Right renal pelvis (tissue), 4 donors: Measurements from ENCODE around the gene BLVRA. TPM values are rescaled to one million over a fixed set of nuclear protein-coding genes. Genes with fewer than 3 reads are reported as not detected.

ENCODE experiments used
- DNase-seq, 4 donors: peaks; one replicate each; pipeline ENCODE4 v3.0.0-alpha.2; 2013; ENCODE audit warnings: low read depth in 4 of 4, low spot score in 3 of 4, missing footprints in 1 of 4
- polyA plus RNA-seq, 4 donors: library from polyadenylated mRNA; unstranded; fragments of 120-200 nt; gene quantifications; one replicate each; pipeline ENCODE4 v1.2.1, GENCODE V29; 2013; ENCODE audit not compliant: insufficient read length in 4 of 4

The BLVRA gene
- polyA plus RNA-seq, 4 donors: 52.0 to 57.2 (median 54.9) TPM

GRCh38 chr7:43747328-43748105, 11.0 kb upstream of the BLVRA start:
- DNase-seq: no peak

GRCh38 chr7:43749383-43749940, 9.0 kb upstream of the BLVRA start:
- DNase-seq: no peak

GRCh38 chr7:43750016-43750887, 8.2 kb upstream of the BLVRA start:
- no peak for DNase-seq

- no peak for DNase-seq
These were observed 6.1 kb upstream of the BLVRA start for GRCh38 chr7:43752411-43752810.

- DNase-seq: no peak
These were observed 5.1 kb upstream of the BLVRA start for GRCh38 chr7:43753271-43753810.

GRCh38 chr7:43753843-43754242, 4.6 kb upstream of the BLVRA start:
- DNase-seq: no peak

- no peak for DNase-seq
These were observed 3.9 kb upstream of the BLVRA start for GRCh38 chr7:43754596-43754995.

GRCh38 chr7:43756368-43757072, 2.0 kb upstream of the BLVRA start:
- no peak for DNase-seq

- DNase-seq: no peak
These were observed 1.3 kb upstream of the BLVRA start for GRCh38 chr7:43757073-43757720.

GRCh38 chr7:43758822-43759683, 573 bp downstream of the BLVRA start:
- DNase-seq: peak in 2 of 4 donors; percentile 33 to 42

- no peak for DNase-seq
These were observed 2.4 kb downstream of the BLVRA start for GRCh38 chr7:43760861-43761260.

GRCh38 chr7:43761382-43761781, 2.9 kb downstream of the BLVRA start:
- no peak for DNase-seq

- no peak for DNase-seq
These were observed 3.6 kb downstream of the BLVRA start for GRCh38 chr7:43761938-43762692.

GRCh38 chr7:43763183-43763582, 4.7 kb downstream of the BLVRA start:
- DNase-seq: no peak

- DNase-seq: no peak
These were observed 5.7 kb downstream of the BLVRA start for GRCh38 chr7:43764039-43764761.

GRCh38 chr7:43764807-43765491, 6.5 kb downstream of the BLVRA start:
- DNase-seq: no peak

GRCh38 chr7:43766564-43766963, 8.1 kb downstream of the BLVRA start:
- DNase-seq: no peak
